Measurements from ENCODE around the gene SND1.

SND1 gene

DNA sequence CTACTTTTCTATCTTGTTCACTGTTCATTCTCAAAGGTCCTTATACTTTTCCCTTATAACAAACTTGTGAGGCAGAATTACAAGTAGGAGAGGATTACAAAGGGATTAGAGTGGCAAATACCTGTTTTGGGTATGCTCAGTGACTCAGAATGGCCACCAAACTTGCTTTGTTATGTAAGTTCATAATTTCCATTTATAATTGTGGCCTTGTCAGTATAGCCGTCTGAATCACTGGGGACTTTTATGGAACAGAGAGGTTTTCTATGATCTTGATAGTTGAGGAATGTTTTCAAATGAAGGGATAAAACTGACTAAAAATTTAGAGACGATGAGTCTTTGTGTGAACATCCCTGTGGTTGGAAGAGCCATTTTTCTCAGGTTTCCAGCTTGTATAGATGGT, 116.2 kb downstream of the SND1 start:
- DNase-seq (ENCODE audit: low spot score) = no peak

DNA sequence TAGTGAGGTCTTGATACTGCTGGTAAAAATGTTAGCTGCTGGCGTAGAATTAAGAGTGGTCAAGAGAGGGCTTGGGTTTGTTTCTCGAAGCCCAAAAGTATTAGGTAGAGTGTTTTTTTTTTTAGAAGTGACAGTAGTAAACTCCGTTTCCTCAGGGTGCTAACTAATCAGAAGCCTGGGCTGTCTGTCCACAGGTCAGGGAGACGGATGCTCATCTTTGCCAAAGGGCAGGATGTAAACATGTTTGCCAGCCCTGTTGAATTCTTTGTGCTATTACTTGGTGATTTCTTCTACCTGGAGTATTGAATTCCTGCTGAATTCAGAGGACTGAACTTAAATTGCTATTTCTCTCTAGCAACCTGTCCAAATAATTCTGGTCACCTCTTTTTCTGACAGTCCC, 117.1 kb downstream of the SND1 start:
- DNase-seq (ENCODE audit: low spot score) = no peak

DNA sequence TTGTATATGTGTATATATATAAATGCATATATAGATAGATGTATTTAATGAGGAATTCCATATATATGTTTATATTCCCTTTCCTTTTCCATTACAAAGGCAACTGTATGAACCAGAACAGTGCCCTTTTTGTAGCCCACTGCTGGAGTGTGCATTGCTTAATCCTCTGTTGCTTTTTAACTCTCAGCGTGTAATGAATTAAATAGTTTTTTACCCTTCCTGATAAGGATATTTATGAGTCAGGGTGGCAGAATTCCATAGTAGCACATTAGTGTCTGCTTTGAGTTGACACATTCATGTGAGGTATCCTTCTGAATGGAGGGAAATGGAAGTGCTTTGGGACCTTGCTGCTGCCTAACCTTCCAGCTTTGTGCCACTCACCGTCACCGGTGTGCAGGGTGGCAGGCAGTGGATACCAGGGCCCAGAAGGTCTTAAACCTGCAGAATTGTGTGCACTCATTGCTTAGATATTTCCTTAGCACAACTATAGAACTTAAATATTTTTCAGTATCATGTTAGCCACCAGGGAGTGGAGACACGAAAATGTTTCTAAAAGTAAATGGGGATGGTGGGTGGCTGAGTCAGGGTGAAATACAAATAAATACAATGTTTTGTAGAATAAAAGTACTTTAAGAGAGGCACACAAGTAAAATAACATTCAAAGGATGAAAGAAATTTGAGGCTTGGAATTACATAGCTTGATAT, 117.9 kb downstream of the SND1 start:
- peak; percentile 16 for DNase-seq (ENCODE audit: low spot score)

DNA sequence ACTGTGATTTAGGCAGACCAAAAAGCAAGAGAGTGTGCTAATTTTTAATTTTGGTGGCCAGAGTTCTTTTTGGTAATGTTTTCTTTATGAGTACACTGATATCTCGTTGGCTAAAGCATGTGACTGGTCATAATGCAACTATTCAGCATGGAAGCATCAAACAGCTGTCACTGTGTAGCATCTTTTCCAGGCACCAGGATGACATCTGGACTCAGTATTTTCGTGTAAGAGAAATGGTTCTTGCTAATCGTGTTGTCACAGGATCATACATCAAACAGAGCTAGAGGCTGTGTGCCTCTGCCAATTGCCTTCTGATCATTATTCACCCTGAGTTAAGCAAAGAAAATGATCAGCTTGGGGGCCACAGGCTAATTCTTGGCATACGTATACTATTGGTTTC, 118.9 kb downstream of the SND1 start:
- DNase-seq (ENCODE audit: low spot score) = no peak

DNA sequence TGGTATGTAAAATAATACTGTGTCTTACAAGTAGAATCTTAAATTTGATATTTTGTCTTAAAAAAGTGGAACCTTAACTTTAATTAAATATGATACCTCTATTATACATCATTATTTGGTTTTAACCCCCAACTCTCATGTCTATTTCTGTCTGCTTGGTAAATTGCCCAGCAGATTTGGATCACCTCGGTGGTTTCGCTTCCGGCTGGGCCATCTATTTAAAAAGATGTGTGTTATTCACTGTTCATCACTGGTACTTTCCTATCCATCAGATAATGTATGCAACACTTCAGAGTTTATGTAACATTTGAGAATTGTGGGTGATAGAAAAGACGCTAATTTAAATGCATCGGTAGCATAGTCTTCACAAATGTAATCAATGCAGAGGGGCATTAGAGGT, 119.7 kb downstream of the SND1 start:
- no peak for DNase-seq (ENCODE audit: low spot score)

DNA sequence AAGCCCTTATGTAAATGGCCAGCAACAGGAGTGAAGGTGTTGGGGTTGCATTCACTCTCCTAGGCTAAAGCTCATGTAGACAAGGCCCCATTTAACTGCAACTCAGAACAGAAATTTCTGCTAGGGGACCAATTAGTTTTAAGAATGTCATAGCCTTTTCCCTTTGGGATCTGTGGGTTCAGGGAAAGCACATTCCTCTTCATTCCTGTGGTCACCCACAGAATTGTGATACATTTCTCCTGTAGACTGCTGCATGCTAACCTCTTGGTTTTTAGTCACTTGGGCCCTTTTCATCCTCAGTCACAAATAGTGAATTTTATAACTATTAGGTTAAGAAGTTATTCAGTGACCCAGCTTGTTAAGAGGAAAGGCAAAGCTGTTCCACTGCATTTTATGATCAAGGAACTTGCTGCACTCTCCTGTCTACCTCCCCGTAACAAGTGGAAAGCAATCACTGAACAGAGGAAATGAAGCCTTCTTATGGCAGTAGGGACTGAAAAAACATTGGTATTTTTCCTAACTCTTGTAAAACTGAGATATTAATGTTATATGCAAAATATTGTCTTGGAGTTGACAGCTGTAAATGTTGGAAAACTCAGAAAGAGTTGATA, 124.9 kb downstream of the SND1 start:
- no peak for DNase-seq (ENCODE audit: low spot score)

DNA sequence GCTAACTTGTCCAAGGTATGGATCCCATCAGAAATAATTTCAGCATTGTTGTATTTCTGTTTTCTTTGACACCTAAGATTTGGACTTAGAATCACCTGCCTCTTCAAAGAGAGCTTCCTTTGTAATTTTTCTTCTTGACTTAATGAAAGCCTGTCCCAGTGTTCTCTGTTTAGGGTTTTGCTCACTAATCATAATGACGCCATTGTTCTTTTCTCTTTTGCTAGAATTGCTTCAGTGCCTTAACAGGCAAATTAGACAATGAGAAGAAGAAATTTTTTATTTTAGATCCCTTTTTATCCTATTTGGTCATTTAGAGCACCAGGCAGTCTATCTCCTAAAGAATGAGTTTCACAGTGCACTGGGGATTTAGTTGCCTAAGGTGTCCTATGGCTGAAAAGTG, 128.5 kb downstream of the SND1 start:
- no peak for DNase-seq (ENCODE audit: low spot score)

DNA sequence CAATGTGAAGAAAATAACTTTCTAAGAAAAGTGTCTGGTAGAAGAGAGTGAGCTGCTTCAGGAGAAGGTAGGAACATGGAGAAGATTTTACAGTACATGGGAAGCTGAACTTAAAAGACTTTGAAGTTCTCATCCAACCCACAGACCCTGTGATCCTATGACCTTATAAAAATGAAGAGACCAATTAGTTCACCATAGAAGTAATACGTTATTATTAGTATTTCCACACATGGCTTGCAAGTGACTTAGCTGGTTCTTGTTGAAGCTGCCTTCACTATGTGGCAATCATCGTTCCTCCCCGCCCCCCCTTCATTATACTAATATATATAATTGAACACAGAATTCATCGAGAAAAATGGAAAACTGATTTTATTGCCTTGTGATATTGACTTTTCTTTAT, 129.1 kb downstream of the SND1 start:
- DNase-seq (ENCODE audit: low spot score) = no peak

DNA sequence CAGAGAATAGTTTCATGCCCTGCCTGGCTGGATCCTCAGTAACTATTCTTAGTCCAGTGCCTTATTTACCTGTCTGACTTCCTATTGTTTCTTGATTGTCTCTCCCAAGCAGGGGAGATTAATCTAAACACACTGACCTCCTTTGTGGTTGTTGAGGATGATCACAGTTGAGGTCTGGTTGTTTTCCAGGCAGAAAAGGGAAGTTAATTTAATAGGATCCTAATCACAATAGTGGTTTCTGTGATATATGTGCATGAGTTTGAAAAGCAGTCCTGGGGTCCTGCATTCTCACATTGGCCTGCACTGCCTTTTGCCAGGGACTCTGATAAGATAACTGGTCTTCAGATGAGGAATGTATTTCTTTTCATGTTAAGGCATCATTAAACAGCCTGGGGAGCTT, 130.1 kb downstream of the SND1 start:
- no peak for DNase-seq (ENCODE audit: low spot score)

DNA sequence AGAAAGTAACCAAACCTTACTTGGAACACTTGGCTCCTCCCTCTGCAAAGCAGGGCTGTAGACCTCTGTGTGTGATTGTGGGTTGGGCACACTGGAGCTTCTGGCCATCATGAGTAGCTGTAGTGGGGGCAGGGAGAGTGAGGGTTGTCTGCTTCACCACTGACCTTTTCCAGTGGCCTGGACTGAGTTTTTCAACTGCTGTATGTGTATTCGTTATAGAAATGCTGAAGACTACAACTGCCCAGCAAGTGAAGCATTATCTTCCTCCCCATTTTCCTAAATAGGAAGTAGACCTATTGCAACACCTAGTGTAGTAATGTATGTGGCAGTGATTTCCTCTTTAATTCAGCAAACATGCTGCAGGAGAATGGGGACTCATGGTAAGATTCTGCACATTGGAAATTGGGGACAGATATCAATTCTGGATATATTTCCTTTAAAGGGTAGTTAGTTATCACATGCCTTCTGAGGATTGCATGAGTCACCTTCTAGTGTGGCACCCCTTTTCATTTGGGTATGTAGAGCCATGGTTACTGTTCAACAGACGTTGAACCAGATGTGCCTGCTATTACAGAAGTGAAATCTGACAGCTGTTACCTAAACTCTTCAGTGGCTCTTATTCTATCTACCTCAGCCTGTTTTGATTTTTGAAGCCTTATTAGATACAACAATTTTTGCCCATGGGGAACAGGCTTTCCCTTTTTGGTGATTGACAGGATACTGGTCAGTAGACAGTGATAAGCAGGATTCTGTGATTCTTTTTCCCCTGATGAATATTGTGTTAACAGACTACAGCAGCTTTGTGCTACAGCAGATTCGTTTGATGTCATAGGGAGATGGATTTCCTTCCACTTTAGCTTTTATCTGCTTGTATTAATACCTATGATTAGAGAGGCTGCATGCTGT, 130.9 kb downstream of the SND1 start:
- DNase-seq (ENCODE audit: low spot score) = peak; percentile 26

DNA sequence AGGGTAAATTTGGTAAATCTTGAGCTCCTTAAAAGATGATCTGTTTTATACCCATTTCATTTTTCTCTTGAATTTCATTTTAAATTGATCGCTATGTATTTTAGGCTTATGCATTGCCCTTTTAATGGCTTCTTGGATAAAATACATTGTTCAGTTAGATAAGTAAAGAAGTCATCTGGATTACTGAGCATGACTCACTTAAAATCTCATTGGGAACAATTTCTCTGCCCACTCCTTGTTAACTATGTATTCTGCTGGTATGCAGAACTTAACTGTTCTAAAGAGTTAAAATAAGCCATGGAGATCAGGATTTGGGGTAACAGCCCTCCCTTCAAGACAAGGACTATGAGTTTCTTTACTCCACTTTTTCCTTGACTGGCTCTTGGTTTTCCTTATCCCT, 134.2 kb downstream of the SND1 start:
- DNase-seq (ENCODE audit: low spot score) = peak; percentile 50

DNA sequence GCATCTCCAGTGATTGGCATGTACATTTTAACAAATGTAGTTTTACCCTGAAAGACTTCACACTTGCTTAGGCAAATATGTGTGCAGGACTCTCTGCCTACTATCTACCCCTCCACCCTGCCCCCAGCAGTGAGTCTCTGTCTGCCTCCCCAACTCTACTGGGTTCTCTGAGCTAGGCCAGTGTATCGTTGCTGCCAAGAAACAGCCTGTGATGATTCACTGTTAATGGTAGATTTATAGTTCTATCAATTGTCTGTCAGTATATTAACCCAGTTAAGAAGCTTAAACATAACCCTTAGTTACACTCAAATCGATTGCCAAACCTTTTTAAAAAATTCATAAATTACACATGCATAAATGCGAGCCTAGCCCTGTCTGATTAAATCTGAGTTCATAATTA, 137.0 kb downstream of the SND1 start:
- no peak for DNase-seq (ENCODE audit: low spot score)

DNA sequence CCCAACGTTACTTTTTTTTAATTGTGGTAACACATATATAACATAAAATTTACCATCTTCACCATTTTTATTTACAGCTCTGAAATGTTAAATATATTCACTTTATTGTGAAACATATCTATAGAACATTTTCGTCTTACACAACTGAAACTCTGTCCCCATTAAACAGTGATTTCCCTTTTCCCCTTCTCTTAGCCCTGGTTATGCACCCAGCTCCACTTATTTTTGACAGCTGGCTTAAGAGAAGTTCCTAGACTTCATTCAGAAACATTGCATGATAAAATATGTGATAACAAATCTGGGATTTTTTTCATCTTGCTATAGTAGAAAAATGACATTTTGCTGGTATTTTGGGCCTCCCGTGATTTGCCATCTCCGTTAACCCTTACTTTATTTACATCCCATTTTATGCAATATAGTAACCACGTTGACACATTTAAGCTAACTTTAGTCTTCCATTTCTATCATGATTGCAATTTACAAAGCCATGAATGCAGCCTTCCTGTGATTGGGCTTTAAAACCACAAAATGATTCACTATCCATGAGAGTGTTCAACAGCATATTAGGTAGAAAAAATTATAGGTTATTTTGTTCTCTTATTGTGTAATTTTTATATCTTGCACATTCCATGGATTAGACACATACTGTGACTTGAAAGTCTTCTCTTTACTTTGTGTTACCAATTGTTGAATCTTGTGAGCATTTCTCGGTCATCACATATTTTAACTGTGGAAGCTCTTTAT, 139.6 kb downstream of the SND1 start:
- DNase-seq (ENCODE audit: low spot score) = no peak

DNA sequence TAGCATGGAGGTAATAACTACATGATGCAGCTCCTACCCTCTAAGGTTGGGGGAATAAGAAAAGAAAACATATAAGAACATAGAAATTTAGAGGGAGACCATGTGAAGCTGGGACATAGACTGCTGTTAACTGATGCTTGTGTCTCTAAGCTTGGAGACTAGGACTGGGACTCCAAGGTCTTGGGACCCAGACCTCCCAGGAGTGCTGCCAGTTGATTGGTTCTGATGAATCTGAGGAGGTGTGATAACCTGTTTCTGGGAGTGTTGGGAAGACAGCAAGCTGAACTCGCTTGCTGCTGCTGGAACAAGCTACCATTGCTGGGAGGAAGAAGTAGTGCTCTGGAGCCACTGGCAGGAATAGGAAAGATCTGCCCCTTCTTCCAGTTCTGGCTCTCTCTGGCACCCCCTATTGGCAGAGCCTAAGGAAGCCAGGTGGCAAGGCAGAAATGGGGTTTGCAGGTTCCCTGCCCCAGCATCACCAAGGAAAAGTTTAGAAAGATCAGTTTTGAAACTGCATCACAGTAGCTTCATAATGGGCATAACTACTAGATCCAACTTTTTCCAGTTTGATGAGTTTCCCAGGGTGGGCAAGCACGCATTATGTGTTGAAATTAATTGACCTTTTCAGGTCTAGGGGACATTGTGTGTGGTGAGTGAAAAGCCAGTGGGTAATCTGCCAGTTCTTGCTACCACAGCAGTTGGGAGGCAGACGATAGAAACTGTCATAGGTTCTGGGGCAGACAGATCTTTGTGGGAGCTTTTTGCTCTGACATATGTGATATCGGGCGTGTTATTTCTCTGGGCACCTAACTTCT, 140.7 kb downstream of the SND1 start:
- DNase-seq (ENCODE audit: low spot score) = peak; percentile 51

DNA sequence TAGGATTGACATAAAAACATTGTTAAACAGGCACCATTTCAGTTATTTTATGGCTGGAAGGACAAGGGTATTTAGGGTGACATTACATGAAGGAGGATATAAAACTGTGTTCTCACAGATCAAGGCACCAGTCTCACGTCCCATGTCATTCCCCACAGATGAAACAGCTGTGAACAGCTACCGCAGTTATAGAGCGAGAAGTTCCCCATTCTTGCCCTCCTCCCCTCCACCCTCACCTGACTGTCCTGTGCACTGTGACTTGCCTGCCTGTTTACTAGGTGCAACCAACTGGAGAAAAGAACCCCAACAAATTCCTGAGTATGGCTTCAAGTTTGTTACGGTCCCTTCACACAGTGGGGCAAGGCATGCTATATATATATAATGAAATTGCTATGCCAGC, 141.6 kb downstream of the SND1 start:
- no peak for DNase-seq (ENCODE audit: low spot score)

DNA sequence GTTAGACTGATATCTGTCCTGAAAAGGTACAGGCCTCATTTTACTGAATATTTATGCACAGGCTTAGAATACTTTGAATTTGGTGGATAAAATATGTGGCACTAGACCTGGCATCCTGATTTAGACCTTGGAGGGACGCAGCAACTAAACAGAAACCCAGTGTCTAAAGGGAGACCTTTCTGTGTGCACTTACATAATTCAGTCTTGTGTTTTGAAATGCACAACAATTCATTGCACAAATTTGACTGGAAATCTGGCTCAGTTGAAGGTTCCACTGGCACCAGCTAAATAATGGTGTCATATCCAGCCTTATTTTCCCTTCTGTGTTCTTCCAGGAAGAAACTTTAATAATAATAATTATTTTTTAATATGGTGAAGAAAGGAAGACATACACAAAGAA, 142.1 kb downstream of the SND1 start:
- DNase-seq (ENCODE audit: low spot score) = no peak

DNA sequence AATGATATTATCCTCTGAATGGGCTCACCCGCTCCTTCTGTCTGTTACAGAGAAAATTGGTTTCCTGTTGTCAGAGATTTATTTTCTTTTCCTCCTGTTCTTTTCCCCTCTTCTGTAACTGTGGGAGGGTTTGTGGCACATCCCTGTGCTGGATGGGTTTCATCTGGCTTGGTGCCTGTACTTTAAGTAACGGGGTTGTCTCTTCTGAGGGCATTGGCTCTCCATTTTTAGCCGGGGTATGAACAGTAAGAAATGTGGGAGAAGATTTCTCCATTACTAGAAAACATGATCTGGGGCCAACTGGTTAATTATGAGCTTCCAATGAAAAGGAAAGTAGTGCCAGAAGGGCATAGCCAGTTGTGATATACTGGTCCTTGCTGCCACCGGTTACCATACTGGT, 142.6 kb downstream of the SND1 start:
- no peak for DNase-seq (ENCODE audit: low spot score)

DNA sequence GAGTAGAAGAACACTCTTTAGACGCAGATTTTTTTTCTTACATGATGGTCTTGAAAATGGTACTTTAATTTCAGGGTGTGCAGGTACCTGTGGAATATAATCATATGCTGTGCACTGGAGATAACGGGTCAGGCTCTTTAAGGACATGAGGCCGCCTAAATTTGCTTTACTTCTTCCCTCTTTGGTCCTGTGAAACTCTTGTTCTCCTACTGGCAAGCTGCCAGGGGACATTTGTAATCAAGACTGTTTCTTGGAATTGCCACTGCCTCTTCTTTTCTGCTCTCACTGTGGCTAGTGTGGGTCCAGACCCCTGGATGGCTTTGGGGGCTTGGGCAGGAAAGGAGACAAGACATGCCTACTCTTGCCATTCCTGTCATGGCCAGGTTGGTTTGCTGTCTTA, 146.0 kb downstream of the SND1 start:
- no peak for DNase-seq (ENCODE audit: low spot score)

DNA sequence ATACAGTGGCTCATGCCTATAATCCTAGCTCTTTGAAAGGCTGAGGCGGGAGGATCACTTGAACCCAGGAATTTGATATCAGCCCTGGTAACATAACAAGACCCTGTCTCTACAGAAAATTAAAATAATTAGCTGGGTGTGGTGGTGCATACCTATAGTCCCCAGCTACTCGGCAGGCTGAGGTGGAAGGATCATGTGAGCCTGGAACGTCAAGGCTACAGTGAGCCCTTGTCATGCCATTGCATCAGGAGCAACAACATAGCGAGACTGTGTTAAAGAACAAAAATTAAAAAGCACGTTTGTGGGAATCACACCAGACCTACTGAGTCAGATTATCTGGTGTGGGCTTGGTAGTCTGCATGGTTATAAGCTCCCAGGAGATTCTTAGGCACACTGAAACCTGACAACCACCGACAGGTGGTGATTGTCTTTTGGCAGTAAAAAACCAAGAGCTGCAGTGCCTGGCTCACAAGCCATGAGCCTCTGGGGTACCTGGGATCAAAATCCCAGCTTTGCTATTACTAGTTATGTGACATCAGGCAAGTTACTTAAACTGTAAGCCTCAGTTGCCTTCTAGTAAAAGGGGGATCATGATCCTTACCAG, 146.9 kb downstream of the SND1 start:
- DNase-seq (ENCODE audit: low spot score) = no peak

DNA sequence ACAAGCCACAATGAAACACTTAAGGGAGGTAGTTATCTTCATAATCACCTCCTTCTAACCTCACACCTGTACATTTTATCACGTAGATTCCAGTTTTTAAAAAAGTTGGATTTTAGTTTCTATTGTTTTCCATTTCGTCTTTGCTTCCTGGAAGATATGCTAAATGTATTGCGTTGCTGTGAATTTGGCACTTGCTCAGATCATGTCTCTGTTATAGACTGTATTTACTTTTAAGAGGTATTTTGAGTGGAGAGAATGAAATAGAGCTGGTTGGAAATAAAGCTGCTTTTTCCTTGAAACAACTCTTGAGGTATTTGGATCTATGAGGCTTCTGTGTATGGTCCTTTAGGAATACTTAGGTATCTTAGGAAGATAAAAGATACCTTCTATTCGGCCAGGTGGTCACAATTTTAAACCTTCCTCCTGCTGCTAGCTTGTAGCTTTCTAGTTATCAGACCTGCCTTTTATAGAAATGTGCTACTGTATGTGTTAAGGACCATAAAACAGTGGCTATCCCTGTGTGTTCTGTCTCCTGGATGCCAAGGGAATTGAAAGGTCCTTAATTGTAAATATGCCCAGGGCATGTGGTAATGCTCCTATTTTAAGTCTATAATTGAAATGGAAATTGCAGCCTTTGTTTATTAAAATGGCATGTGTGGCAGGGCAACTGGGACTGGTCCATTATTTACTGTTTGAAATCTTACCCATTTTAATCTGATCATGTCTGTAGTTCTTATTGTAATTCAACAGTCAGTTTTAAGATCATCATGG, 147.7 kb downstream of the SND1 start:
- no peak for DNase-seq (ENCODE audit: low spot score)

Measured in RKO (cell line).